Measurements from ENCODE around the gene ZNF839.

Gene ZNF839

DNA sequence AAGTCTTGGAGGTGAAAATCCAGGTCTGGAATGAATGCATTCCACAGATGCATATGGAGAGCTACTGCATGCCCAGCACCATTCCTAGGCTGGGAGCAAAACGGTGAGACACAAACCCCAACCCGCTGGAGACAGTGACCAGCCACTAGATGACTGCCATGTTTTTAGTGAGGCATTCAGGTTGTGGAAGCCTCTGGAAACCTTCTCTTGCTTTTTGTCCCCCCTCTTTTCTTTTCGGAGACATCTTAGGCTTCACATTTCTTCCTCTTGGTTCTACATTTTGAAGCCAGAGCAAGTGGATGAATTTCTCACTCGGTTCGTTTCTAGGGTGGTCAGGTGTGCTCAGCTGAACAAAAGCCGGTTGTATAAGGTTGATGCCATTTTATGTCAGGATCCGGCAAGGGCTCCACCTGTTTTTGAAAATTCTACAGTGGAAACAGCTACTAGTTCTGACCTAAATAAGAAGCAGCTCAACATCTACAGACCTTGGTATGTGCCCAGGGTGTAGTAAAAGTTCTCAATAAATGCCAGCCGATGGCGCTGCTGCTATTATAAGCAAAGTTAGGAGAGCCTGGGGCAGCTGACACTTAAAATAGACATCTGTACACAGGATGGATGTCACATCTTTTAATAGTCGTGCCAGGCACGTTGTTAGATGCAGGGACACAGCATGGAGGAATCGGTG is 1.8 kb upstream of the ZNF839 start:
- Histone ChIP-seq H3K4me1 (ENCODE audit: control insufficient read depth, insufficient read depth, low read length) (peaks cover 13% of the 10 kb centered on the region), H3K4me3 (ENCODE audit: low read depth, low read length) (peak overlapping the region; percentile 62), H3K9me3 (ENCODE audit: control insufficient read depth, insufficient read depth, low read depth, low read length) (no peaks in the 10 kb centered on the region), H3K27ac (ENCODE audit: extremely low read depth, low read depth, low read length) (peak overlapping the region; percentile 78), H3K36me3 (ENCODE audit: control insufficient read depth in 2 of 2, insufficient read depth in 1 of 2, low read length in 2 of 2) (peaks cover 0 to 16% of the 10 kb centered on the region in 2 experiments; a peak in 1 of 3 replicates)
- CTCF ChIA-PET: interaction anchor here (0.7 to 1.1 kb wide), 3 partner anchors 13 to 141 kb away, joined by 3 to 4 read pairs (median 4); partner anchors contain the start of gene MOK
- POLR2A ChIA-PET: interaction anchor here (1.1 to 1.3 kb wide), 2 partner anchors 13 to 45 kb away, joined by 4 to 7 read pairs; partner anchors contain the start of genes CINP, MOK and TECPR2
- TF ChIP-seq ZNF677 (tag by site-specific recombination; IDR thresholded peaks at IDR 0.05) (no peak), ZBTB17 (tag by site-specific recombination; IDR thresholded peaks at IDR 0.05) (no peak; the same call in 1 of the 2 replicates), KLF9 (tag by site-specific recombination; IDR thresholded peaks at IDR 0.05; ENCODE audit: low read depth) (no peak), SCRT1 (tag by site-specific recombination; IDR thresholded peaks at IDR 0.05; ENCODE audit: borderline replicate concordance) (no peak), YY1 (tag by site-specific recombination; IDR thresholded peaks at IDR 0.05) (peak; percentile 88), KLF16 (tag by site-specific recombination; IDR thresholded peaks at IDR 0.05) (no peak), ZNF843 (tag by site-specific recombination; IDR thresholded peaks at IDR 0.05) (no peak), SCRT2 (tag by site-specific recombination; IDR thresholded peaks at IDR 0.05) (0 out of 2 replicates have a peak, but pooled peaks have one; percentile 9), ZNF707 (tag by site-specific recombination; IDR thresholded peaks at IDR 0.05) (no peak), ZNF140 (tag by site-specific recombination; IDR thresholded peaks at IDR 0.05) (no peak), BCL11B (tag by site-specific recombination; IDR thresholded peaks at IDR 0.05; ENCODE audit: low read depth) (no peak), GLI4 (tag by site-specific recombination; IDR thresholded peaks at IDR 0.05) (no peak), ZNF585B (tag by site-specific recombination; IDR thresholded peaks at IDR 0.05) (no peak), ZNF426 (tag by site-specific recombination; IDR thresholded peaks at IDR 0.05) (no peak), KLF10 (tag by site-specific recombination; IDR thresholded peaks at IDR 0.05) (no peak), ZNF324 (tag by site-specific recombination; IDR thresholded peaks at IDR 0.05) (no peak), ZFP69B (tag by site-specific recombination; IDR thresholded peaks at IDR 0.05) (peak; percentile 83; the same call in 1 of the 2 replicates), YY2 (tag by site-specific recombination; IDR thresholded peaks at IDR 0.05) (peak; percentile 75), ZNF155 (tag by site-specific recombination; IDR thresholded peaks at IDR 0.05) (no peak), ZNF670 (tag by site-specific recombination; IDR thresholded peaks at IDR 0.05; ENCODE audit: low read depth) (no peak), ZNF416 (tag by site-specific recombination; IDR thresholded peaks at IDR 0.05) (no peak), ZNF654 (tag by site-specific recombination; IDR thresholded peaks at IDR 0.05; ENCODE audit: low read depth) (peak; percentile 43), ZNF658 (tag by site-specific recombination; IDR thresholded peaks at IDR 0.05) (no peak), BCL11A (tag by site-specific recombination; IDR thresholded peaks at IDR 0.05; ENCODE audit: low read depth) (no peak), ZBTB7A (tag by site-specific recombination; IDR thresholded peaks at IDR 0.05; ENCODE audit: low read depth) (no peak), ZSCAN16 (tag by site-specific recombination; IDR thresholded peaks at IDR 0.05) (peak; percentile 65; the same call in 1 of the 2 replicates), ZFP41 (tag by site-specific recombination; IDR thresholded peaks at IDR 0.05; ENCODE audit: borderline replicate concordance) (no peak), ZNF571 (tag by site-specific recombination; IDR thresholded peaks at IDR 0.05) (no peak), ZBTB20 (tag by site-specific recombination; IDR thresholded peaks at IDR 0.05) (peak; percentile 56; the same call in 1 of the 2 replicates)
- TF ChIP-seq, protein P1, sequence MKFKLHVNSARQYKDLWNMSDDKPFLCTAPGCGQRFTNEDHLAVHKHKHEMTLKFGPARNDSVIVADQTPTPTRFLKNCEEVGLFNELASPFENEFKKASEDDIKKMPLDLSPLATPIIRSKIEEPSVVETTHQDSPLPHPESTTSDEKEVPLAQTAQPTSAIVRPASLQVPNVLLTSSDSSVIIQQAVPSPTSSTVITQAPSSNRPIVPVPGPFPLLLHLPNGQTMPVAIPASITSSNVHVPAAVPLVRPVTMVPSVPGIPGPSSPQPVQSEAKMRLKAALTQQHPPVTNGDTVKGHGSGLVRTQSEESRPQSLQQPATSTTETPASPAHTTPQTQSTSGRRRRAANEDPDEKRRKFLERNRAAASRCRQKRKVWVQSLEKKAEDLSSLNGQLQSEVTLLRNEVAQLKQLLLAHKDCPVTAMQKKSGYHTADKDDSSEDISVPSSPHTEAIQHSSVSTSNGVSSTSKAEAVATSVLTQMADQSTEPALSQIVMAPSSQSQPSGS (tag by site-specific recombination; IDR thresholded peaks at IDR 0.05; ENCODE audit: low read depth): no peak
- TF ChIP-seq, protein P2, sequence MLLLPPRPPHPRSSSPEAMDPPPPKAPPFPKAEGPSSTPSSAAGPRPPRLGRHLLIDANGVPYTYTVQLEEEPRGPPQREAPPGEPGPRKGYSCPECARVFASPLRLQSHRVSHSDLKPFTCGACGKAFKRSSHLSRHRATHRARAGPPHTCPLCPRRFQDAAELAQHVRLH (tag by site-specific recombination; IDR thresholded peaks at IDR 0.05): no peak
- TF ChIP-seq, protein P3, sequence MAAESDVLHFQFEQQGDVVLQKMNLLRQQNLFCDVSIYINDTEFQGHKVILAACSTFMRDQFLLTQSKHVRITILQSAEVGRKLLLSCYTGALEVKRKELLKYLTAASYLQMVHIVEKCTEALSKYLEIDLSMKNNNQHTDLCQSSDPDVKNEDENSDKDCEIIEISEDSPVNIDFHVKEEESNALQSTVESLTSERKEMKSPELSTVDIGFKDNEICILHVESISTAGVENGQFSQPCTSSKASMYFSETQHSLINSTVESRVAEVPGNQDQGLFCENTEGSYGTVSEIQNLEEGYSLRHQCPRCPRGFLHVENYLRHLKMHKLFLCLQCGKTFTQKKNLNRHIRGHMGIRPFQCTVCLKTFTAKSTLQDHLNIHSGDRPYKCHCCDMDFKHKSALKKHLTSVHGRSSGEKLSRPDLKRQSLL (tag by site-specific recombination; IDR thresholded peaks at IDR 0.05): no peak
- TF ChIP-seq, protein P4, sequence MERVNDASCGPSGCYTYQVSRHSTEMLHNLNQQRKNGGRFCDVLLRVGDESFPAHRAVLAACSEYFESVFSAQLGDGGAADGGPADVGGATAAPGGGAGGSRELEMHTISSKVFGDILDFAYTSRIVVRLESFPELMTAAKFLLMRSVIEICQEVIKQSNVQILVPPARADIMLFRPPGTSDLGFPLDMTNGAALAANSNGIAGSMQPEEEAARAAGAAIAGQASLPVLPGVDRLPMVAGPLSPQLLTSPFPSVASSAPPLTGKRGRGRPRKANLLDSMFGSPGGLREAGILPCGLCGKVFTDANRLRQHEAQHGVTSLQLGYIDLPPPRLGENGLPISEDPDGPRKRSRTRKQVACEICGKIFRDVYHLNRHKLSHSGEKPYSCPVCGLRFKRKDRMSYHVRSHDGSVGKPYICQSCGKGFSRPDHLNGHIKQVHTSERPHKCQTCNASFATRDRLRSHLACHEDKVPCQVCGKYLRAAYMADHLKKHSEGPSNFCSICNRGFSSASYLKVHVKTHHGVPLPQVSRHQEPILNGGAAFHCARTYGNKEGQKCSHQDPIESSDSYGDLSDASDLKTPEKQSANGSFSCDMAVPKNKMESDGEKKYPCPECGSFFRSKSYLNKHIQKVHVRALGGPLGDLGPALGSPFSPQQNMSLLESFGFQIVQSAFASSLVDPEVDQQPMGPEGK (tag by site-specific recombination; IDR thresholded peaks at IDR 0.05): no peak
- TF ChIP-seq, protein P5, sequence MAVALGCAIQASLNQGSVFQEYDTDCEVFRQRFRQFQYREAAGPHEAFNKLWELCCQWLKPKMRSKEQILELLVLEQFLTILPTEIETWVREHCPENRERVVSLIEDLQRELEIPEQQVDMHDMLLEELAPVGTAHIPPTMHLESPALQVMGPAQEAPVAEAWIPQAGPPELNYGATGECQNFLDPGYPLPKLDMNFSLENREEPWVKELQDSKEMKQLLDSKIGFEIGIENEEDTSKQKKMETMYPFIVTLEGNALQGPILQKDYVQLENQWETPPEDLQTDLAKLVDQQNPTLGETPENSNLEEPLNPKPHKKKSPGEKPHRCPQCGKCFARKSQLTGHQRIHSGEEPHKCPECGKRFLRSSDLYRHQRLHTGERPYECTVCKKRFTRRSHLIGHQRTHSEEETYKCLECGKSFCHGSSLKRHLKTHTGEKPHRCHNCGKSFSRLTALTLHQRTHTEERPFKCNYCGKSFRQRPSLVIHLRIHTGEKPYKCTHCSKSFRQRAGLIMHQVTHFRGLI (tag by site-specific recombination; IDR thresholded peaks at IDR 0.05): no peak
